CD14-positive monocyte (primary cell): Measurements from ENCODE around the gene SLC32A1. TPM values are rescaled to one million over a fixed set of nuclear protein-coding genes. Genes with fewer than 3 reads are reported as not detected.

Experiments used
- DNase-seq, 3 donors: peaks; one replicate each; pipeline ENCODE4 v3.0.0-alpha.2; 2011 to 2022
- H2AFZ ChIP-seq: 2 replicates; pipeline ENCODE4 v1.6.0; 2012; ENCODE audit warnings: mild to moderate bottlenecking, low read depth, low read length, inconsistent platforms; ENCODE audit not compliant: insufficient read depth, poor library complexity, severe bottlenecking
- H3K27ac ChIP-seq, 2 donors: 1 replicate in 1 of 2; 2 replicates in 1 of 2; pipeline ENCODE4 v1.5.1; 2012 to 2013; ENCODE audit warnings: low read length in 2 of 2, control low read depth in 1 of 2, inconsistent platforms in 1 of 2, low read depth in 1 of 2, mild to moderate bottlenecking in 1 of 2
- H3K27me3 ChIP-seq, 2 donors: one replicate each; pipeline versions ENCODE4 v1.6.0 to v1.6.1; 2011 to 2013; ENCODE audit warnings: low read length in 2 of 2; ENCODE audit not compliant: control insufficient read depth in 2 of 2, insufficient read depth in 2 of 2
- H3K36me3 ChIP-seq, 2 donors: replicated peaks in 1 of 2; 1 replicate in 1 of 2; 2 replicates in 1 of 2; pipeline versions ENCODE4 v1.5.1 to v1.6.1; 2012 to 2013; ENCODE audit warnings: low read length in 2 of 2, control low read depth in 1 of 2, inconsistent platforms in 1 of 2, mild to moderate bottlenecking in 1 of 2; ENCODE audit not compliant: insufficient read depth in 2 of 2, control insufficient read depth in 1 of 2
- H3K4me1 ChIP-seq, 2 donors: 1 replicate in 1 of 2; 2 replicates in 1 of 2; pipeline versions ENCODE4 v1.5.1 to v1.6.1; 2012 to 2013; ENCODE audit warnings: low read length in 2 of 2, control low read depth in 1 of 2, inconsistent platforms in 1 of 2, mild to moderate bottlenecking in 1 of 2, moderate library complexity in 1 of 2; ENCODE audit not compliant: insufficient read depth in 2 of 2, control insufficient read depth in 1 of 2
- H3K4me2 ChIP-seq: replicated peaks from 2 replicates; pipeline ENCODE3; 2012; ENCODE audit warnings: low read length, moderate library complexity, mild to moderate bottlenecking; ENCODE audit not compliant: poor library complexity, severe bottlenecking; ENCODE audit errors: extremely low read depth
- H3K4me3 ChIP-seq, 3 experiments: fragments of 200-600 bp in 1 of 3; sonication (generic) in 1 of 3; replicated peaks in 1 of 3; 1 replicate in 2 of 3; 2 replicates in 1 of 3; pipeline ENCODE4 v1.5.1; 2011 to 2013; ENCODE audit warnings: low read length in 3 of 3, mild to moderate bottlenecking in 3 of 3, control low read depth in 2 of 3, low read depth in 2 of 3, inconsistent platforms in 1 of 3, moderate library complexity in 1 of 3
- H3K79me2 ChIP-seq: 2 replicates; pipeline ENCODE4 v1.6.0; 2012; ENCODE audit warnings: mild to moderate bottlenecking, control low read depth, inconsistent platforms, low read length, moderate library complexity; ENCODE audit not compliant: insufficient read depth
- H3K9ac ChIP-seq: 2 replicates; pipeline ENCODE4 v1.6.0; 2017; ENCODE audit warnings: low read length, mild to moderate bottlenecking; ENCODE audit not compliant: insufficient read depth, poor library complexity, severe bottlenecking
- H3K9me3 ChIP-seq, 2 donors: replicated peaks in 1 of 2; 1 replicate in 1 of 2; 2 replicates in 1 of 2; pipeline versions ENCODE4 v1.5.1 to v1.6.1; 2012 to 2013; ENCODE audit warnings: low read length in 2 of 2, control low read depth in 1 of 2; ENCODE audit not compliant: control insufficient read depth in 1 of 2, insufficient read depth in 1 of 2
- H4K20me1 ChIP-seq: 2 replicates; pipeline ENCODE4 v1.6.0; 2012; ENCODE audit warnings: mild to moderate bottlenecking, low read length, control low read depth, moderate library complexity; ENCODE audit not compliant: insufficient read depth
- H3K27ac Mint-ChIP-seq, 7 donors: one replicate each; pipeline ENCODE4 v1.8.0; 2020; ENCODE audit warnings: mild to moderate bottlenecking in 7 of 7, mixed read lengths in 7 of 7, moderate library complexity in 6 of 7, inconsistent platforms in 2 of 7
- H3K27me3 Mint-ChIP-seq, 3 donors: one replicate each; pipeline ENCODE4 v1.8.0; 2021 to 2022; ENCODE audit warnings: low read depth in 3 of 3, mild to moderate bottlenecking in 3 of 3, mixed read lengths in 3 of 3, moderate library complexity in 3 of 3, inconsistent platforms in 1 of 3
- H3K36me3 Mint-ChIP-seq, 2 donors: one replicate each; pipeline ENCODE4 v1.8.0; 2020; ENCODE audit warnings: mixed read lengths in 2 of 2, inconsistent platforms in 1 of 2, mild to moderate bottlenecking in 1 of 2
- H3K4me1 Mint-ChIP-seq: one replicate; pipeline ENCODE4 v1.8.0; 2020; ENCODE audit warnings: mild to moderate bottlenecking, mixed read lengths
- H3K4me3 Mint-ChIP-seq, 2 donors: one replicate each; pipeline ENCODE4 v1.8.0; 2020; ENCODE audit warnings: mild to moderate bottlenecking in 2 of 2, mixed read lengths in 2 of 2, moderate library complexity in 1 of 2
- H3K9me3 Mint-ChIP-seq, 7 donors: one replicate each; pipeline ENCODE4 v1.8.0; 2020 to 2022; ENCODE audit warnings: mixed read lengths in 7 of 7, mild to moderate bottlenecking in 6 of 7, moderate library complexity in 6 of 7, inconsistent platforms in 2 of 7
- CTCF ChIP-seq: fragments of 200-600 bp; IDR thresholded peaks from one replicate; pipeline ENCODE4 v1.8.0; 2022; ENCODE audit warnings: antibody characterized with exemption, mild to moderate bottlenecking
- WGBS: methylation state at CpG from one replicate; pipeline ENCODE4 v1.1.5; 2013; ENCODE audit warnings: missing lambda C conversion rate; ENCODE audit not compliant: insufficient coverage; 5-methylcytosine and 5-hydroxymethylcytosine counted together
- intact Hi-C, 2 donors: fragments of 100-400 bp; cut with micrococcal nuclease; formaldehyde crosslinking; loops; one replicate each; pipeline versions ENCODE4 v1.15.0 to v1.15.1; 2023
- polyA plus RNA-seq, 3 donors: library from polyadenylated mRNA; depleted of rRNA in 1 of 3; unstranded in 2 of 3; stranded (reverse) in 1 of 3; fragments of 300-500 nt in 2 of 3; fragments of >200 nt in 1 of 3; fragmentation: Illumina TruSeq in 2 of 3; gene quantifications; 1 replicate in 2 of 3; 2 replicates in 1 of 3; pipeline ENCODE4 v1.2.3, GENCODE V29; 2012 to 2021

Gene SLC32A1
- polyA plus RNA-seq, 3 donors: not detected

DNA sequence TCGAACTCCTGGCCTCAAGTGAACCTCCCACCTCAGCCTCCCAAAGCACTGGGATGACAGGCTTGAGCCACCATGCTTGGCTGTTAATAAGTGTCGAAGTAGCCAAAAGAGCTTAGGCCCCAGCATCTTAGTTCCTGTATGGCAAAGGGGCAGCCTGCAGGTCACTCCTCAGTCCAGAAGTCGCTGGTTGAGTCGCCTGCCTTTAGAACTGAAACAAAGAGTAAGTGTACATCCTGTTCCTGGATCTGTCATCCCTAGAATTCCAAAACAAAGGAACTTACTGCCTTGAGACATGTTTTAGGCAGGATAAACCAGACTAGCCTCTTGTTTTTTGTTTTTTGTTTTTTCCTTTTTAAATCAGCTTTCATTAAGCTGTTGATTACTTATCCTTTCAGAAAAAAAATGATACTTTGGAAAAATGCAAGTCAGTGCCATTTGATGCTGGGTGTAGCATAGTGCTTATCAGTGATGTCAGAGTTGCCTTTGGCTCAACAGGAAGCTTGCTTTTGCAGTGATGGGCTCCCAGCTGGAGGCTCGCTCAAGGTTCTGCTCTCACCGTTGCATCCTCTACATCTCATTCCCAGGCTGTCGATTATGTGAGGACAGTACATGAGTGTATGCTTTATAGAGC, 33.0 kb downstream of the SLC32A1 start:
- no peaks in the 10 kb centered on the region for H3K79me2 ChIP-seq
- Mint-ChIP-seq H3K27ac (no peak overlapping the region), H3K27me3 (no peaks in the 10 kb centered on the region), H3K4me1 (peaks cover 21% of the 10 kb centered on the region), H3K36me3 (peaks cover 79 to 89% of the 10 kb centered on the region in 2 donors), H3K9me3 (peaks cover 0 to 1% (median 0%) of the 10 kb centered on the region in 7 donors), H3K4me3 (no peak overlapping the region)
- no peak overlapping the region for H3K27ac ChIP-seq
- no peak overlapping the region for H3K9ac ChIP-seq
- H3K4me3 ChIP-seq: no peak overlapping the region
- 87% methylated on average over 4 of the region's 7 CpGs for WGBS
- H3K4me1 ChIP-seq: peaks cover 4 to 14% of the 10 kb centered on the region in 2 donors
- H2AFZ ChIP-seq: no peak overlapping the region
- H3K36me3 ChIP-seq: peaks cover 62 to 92% of the 10 kb centered on the region in 2 donors
- H3K9me3 ChIP-seq: no peaks in the 10 kb centered on the region
- no peaks in the 10 kb centered on the region for H4K20me1 ChIP-seq
- no peaks in the 10 kb centered on the region for H3K27me3 ChIP-seq
- intact Hi-C loops: no loop called here
- no peak overlapping the region for H3K4me2 ChIP-seq
- no peak for DNase-seq
- no peak for TF ChIP-seq CTCF

DNA sequence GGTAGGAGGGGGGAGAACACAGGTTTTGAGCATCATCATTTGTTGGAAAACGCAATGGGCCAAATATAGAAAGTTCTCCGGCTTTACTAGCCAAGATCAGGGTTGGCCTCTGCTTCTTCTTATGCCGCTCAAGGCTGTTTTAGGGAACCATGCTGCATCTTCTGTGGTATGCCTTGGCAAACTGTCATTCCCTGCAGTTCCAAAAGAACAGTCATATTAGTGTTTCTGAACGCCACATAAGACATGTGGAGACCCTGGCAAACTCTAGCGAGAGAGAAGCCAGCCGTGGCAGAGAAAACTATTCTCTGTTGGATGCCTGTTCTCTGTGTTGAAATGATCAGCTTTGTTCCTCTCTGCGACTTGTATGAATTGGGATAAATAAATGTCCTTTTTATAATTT, 34.8 kb downstream of the SLC32A1 start:
- DNase-seq: no peak
- H3K4me1 ChIP-seq: peaks cover 4 to 14% of the 10 kb centered on the region in 2 donors
- no peaks in the 10 kb centered on the region for H3K27me3 Mint-ChIP-seq
- no peak overlapping the region for H3K4me3 ChIP-seq
- peaks cover 84 to 89% of the 10 kb centered on the region in 2 donors for H3K36me3 Mint-ChIP-seq
- WGBS: 98% methylated on average over 6 of the region's 7 CpGs
- no peak overlapping the region for H3K9ac ChIP-seq
- H3K4me1 Mint-ChIP-seq: peaks cover 22% of the 10 kb centered on the region
- H3K9me3 Mint-ChIP-seq: peaks cover 0 to 1% (median 0%) of the 10 kb centered on the region in 7 donors
- no peaks in the 10 kb centered on the region for H3K9me3 ChIP-seq
- H3K27ac Mint-ChIP-seq: no peak overlapping the region
- H3K4me2 ChIP-seq: no peak overlapping the region
- H3K27ac ChIP-seq: no peak overlapping the region
- no peak for TF ChIP-seq CTCF
- H2AFZ ChIP-seq: no peak overlapping the region
- intact Hi-C loops: no loop called here
- no peaks in the 10 kb centered on the region for H4K20me1 ChIP-seq
- H3K79me2 ChIP-seq: no peaks in the 10 kb centered on the region
- no peak overlapping the region for H3K4me3 Mint-ChIP-seq
- no peaks in the 10 kb centered on the region for H3K27me3 ChIP-seq
- H3K36me3 ChIP-seq: peaks cover 62 to 94% of the 10 kb centered on the region in 2 donors
